ENCODE data around the gene DALRD3. TPM values are rescaled to one million over a fixed set of nuclear protein-coding genes. Genes with fewer than 3 reads are reported as not detected.

DALRD3 gene
- polyA plus RNA-seq, 1 of the 3 experiments (the other 2 are of a cell fraction), result 82.7 TPM

DNA sequence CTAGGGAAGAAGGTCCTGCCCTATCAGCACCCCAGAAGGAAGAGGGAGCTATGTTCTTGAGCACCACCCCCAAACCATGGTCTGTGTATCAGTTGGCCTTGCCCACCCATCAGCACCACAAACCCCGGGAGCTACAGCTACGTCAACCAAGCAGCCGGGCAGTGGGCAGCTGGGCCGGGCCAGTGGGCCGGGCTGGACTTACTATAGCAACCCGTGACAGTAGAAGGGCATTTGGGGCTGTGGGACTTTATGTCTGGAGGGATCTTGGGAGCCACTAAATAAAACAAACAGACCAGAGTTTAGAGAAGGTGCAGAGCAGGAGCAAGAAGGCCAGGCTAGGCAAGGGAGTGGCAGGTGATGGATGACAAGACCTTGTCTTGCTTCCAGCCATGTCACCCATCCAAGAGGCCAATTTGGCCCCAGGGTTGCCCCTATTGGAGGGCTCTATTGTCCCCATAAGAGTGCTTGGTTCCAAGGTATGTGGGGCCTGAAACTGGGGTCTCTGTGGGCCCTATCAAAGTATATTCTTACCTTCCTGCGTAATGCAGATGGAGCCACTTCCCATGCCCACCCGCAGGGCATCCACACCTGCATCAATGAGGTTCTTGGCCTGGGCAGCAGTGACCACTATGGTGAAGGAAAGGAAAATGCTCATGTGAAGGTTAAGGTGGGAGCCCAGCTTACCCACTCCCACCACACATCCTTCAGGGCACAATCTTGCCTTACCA, 7.6 kb upstream of the DALRD3 start:
- Histone ChIP-seq H3K4me1 (ENCODE audit: control insufficient read depth in 1 of 2, insufficient read depth in 2 of 2, low read depth in 1 of 2, low read length in 1 of 2) (peaks cover 10 to 41% of the 10 kb centered on the region in 2 experiments; a peak in 3 of 4 replicates), H3K9me3 (no peaks in the 10 kb centered on the region), H4K20me1 (ENCODE audit: insufficient read depth) (no peaks in the 10 kb centered on the region), H2AFZ (ENCODE audit: low read depth) (no peak overlapping the region), H3K4me2 (no peak overlapping the region), H3K79me2 (ENCODE audit: insufficient read depth) (peaks cover 72% of the 10 kb centered on the region), H3F3A (replicated peaks; ENCODE audit: insufficient read depth) (peaks cover 49% of the 10 kb centered on the region), H3K36me3 (replicated peaks in 1 of 2; ENCODE audit: control insufficient read depth in 1 of 2, insufficient read depth in 2 of 2, low read length in 1 of 2) (peaks cover 52 to 58% of the 10 kb centered on the region in 2 experiments), H3K9me2 (no peaks in the 10 kb centered on the region), H3K4me3 (ENCODE audit: low read depth in 2 of 2, low read length in 1 of 2) (no peak overlapping the region), H3K9ac (no peak overlapping the region), H3K27me3 (ENCODE audit: insufficient read depth) (no peaks in the 10 kb centered on the region), H3K27ac (ENCODE audit: low read depth in 2 of 2, low read length in 1 of 2) (no peak overlapping the region; a peak in 1 of 4 replicates)
- DNase-seq, result no peak
- CTCF ChIA-PET, result interaction anchor here (0.8 to 3.6 kb wide), 4 partner anchors 12 to 423 kb away, joined by 3 to 14 read pairs (median 5); partner anchors contain the start of gene WDR6
- 82% methylated on average over 3 of the region's 8 CpGs for WGBS (ENCODE audit: low lambda C conversion rate)
- TF ChIP-seq SMC3 (IDR thresholded peaks at IDR 0.05; ENCODE audit: low read depth, low read length), result no peak
- TF ChIP-seq YY1 (IDR thresholded peaks at IDR 0.05; ENCODE audit: low read depth), result no peak
- no peak for TF ChIP-seq CTCF (IDR thresholded peaks at IDR 0.05)
- no peak for TF ChIP-seq TEAD4 (IDR thresholded peaks at IDR 0.05; ENCODE audit: borderline replicate concordance, insufficient read depth)
- POLR2A ChIA-PET, result interaction anchor here (1.3 to 1.9 kb wide), 3 partner anchors 14 to 68 kb away, joined by 3 to 9 read pairs (median 6); partner anchors contain the start of genes QRICH1 and WDR6

GRCh38 chr3:49025005-49025792, 6.8 kb upstream of the DALRD3 start:
- CTCF ChIA-PET, result interaction anchor here (0.9 to 3.6 kb wide), 3 partner anchors 11 to 37 kb away, joined by 3 to 14 read pairs (median 7); partner anchors contain the start of gene WDR6

More at GRCh38 chr3:49025005-49025792, 6.8 kb upstream of the DALRD3 start:
- no peak overlapping the region for H3K4me3 ChIP-seq (ENCODE audit: low read depth in 2 of 2, low read length in 1 of 2)
- no peaks in the 10 kb centered on the region for H3K27me3 ChIP-seq (ENCODE audit: insufficient read depth)
- H3K79me2 ChIP-seq (ENCODE audit: insufficient read depth), result peaks cover 79% of the 10 kb centered on the region
- peak overlapping the region in 1 of 2 experiments; percentile 34; a peak in 1 of 4 replicates for H3K27ac ChIP-seq (ENCODE audit: low read depth in 2 of 2, low read length in 1 of 2)
- H3F3A ChIP-seq (replicated peaks; ENCODE audit: insufficient read depth), result peaks cover 45% of the 10 kb centered on the region
- H3K9ac ChIP-seq, result no peak overlapping the region
- POLR2A ChIA-PET, result interaction anchor here (1.0 to 1.9 kb wide), 3 partner anchors 18 to 69 kb away, joined by 4 to 9 read pairs (median 6); partner anchors contain the start of genes QRICH1 and WDR6
- WGBS (ENCODE audit: low lambda C conversion rate), result 81% methylated on average over 8 of the region's 13 CpGs
- no peak for TF ChIP-seq FOSL2 (IDR thresholded peaks at IDR 0.05; ENCODE audit: borderline replicate concordance, low read depth)
- TF ChIP-seq, protein P1, sequence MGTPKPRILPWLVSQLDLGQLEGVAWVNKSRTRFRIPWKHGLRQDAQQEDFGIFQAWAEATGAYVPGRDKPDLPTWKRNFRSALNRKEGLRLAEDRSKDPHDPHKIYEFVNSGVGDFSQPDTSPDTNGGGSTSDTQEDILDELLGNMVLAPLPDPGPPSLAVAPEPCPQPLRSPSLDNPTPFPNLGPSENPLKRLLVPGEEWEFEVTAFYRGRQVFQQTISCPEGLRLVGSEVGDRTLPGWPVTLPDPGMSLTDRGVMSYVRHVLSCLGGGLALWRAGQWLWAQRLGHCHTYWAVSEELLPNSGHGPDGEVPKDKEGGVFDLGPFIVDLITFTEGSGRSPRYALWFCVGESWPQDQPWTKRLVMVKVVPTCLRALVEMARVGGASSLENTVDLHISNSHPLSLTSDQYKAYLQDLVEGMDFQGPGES (IDR thresholded peaks at IDR 0.05; ENCODE audit: low read depth, low read length), result no peak
- no peak for TF ChIP-seq MXI1 (IDR thresholded peaks at IDR 0.05; ENCODE audit: low read depth, low read length)
- peak; percentile 41; the same call in 1 of the 2 replicates for TF ChIP-seq POLR2AphosphoS5 (IDR thresholded peaks at IDR 0.05; ENCODE audit: low read depth, low read length)
- H4K20me1 ChIP-seq (ENCODE audit: insufficient read depth), result no peaks in the 10 kb centered on the region
- no peak overlapping the region for H2AFZ ChIP-seq (ENCODE audit: low read depth)
- no peak overlapping the region for H3K4me2 ChIP-seq
- H3K9me3 ChIP-seq, result no peaks in the 10 kb centered on the region
- H3K9me2 ChIP-seq, result no peaks in the 10 kb centered on the region
- H3K36me3 ChIP-seq (replicated peaks in 1 of 2; ENCODE audit: control insufficient read depth in 1 of 2, insufficient read depth in 2 of 2, low read length in 1 of 2), result peaks cover 49 to 53% of the 10 kb centered on the region in 2 experiments
- peak; percentile 17 for DNase-seq
- peaks cover 10 to 42% of the 10 kb centered on the region in 2 experiments; a peak in 3 of 4 replicates for H3K4me1 ChIP-seq (ENCODE audit: control insufficient read depth in 1 of 2, insufficient read depth in 2 of 2, low read depth in 1 of 2, low read length in 1 of 2)

Measured in SK-N-SH (cell line).